H1 (cell line): Measurements from ENCODE around the gene PTPRD. TPM values are rescaled to one million over a fixed set of nuclear protein-coding genes. Genes with fewer than 3 reads are reported as not detected.

ENCODE experiments used
- CTCF ChIA-PET: fragments of 300-600 bp; sonication (Branson Sonifier 250); formaldehyde crosslinking; loops from one replicate; lab custom pipeline; 2021; ENCODE audit not compliant: partially characterized antibody; lab: Charles Lee
- POLR2A ChIA-PET: fragments of 300-600 bp; sonication (Branson Sonifier 250); formaldehyde crosslinking; loops from one replicate; lab custom pipeline; 2021; ENCODE audit warnings: inconsistent platforms; ENCODE audit not compliant: partially characterized antibody; lab: Charles Lee
- DNase-seq, 2 experiments: peaks; one replicate each; pipeline versions ENCODE4 v3.0.0 to v3.0.0-alpha.2; 2010 to 2022; ENCODE audit warnings: low spot score in 2 of 2, low read depth in 1 of 2, mixed read lengths in 1 of 2
- FAIRE-seq: peaks from 2 replicates; lab custom pipeline; 2011; peaks lifted over from hg19 to GRCh38; lab: Jason Lieb, UNC
- H2AFZ ChIP-seq: 2 replicates; pipeline ENCODE4 v1.8.1; 2012; ENCODE audit warnings: low read length, inconsistent platforms
- H2AK5ac ChIP-seq: 2 replicates; pipeline ENCODE4 v1.6.1; 2013; ENCODE audit warnings: low read depth, low read length
- H2BK120ac ChIP-seq: replicated peaks from 2 replicates; pipeline ENCODE3; 2013; ENCODE audit warnings: low read depth, low read length, inconsistent platforms
- H2BK12ac ChIP-seq: 2 replicates; pipeline ENCODE4 v1.6.1; 2013; ENCODE audit warnings: low read depth, low read length
- H2BK15ac ChIP-seq: 2 replicates; pipeline ENCODE4 v1.6.1; 2013; ENCODE audit warnings: low read length
- H2BK20ac ChIP-seq: 2 replicates; pipeline ENCODE4 v1.6.1; 2013; ENCODE audit warnings: low read length
- H2BK5ac ChIP-seq: 2 replicates; pipeline ENCODE4 v1.6.1; 2013; ENCODE audit warnings: low read depth, low read length
- H3K14ac ChIP-seq: 2 replicates; pipeline ENCODE4 v1.6.1; 2013; ENCODE audit warnings: inconsistent platforms; ENCODE audit not compliant: insufficient read length
- H3K18ac ChIP-seq: 2 replicates; pipeline ENCODE4 v1.6.1; 2013; ENCODE audit warnings: low read length; ENCODE audit errors: extremely low read depth
- H3K23ac ChIP-seq: 2 replicates; pipeline ENCODE4 v1.6.1; 2013; ENCODE audit warnings: inconsistent platforms; ENCODE audit not compliant: insufficient read length
- H3K23me2 ChIP-seq: 2 replicates; pipeline ENCODE4 v1.6.1; 2013; ENCODE audit warnings: low read depth, low read length
- H3K27ac ChIP-seq: 2 replicates; pipeline ENCODE4 v1.6.1; 2011; ENCODE audit warnings: low read depth, low read length, inconsistent platforms
- H3K27me3 ChIP-seq, 4 experiments: replicated peaks in 1 of 4; 1 replicate in 1 of 4; 2 replicates in 3 of 4; pipeline versions ENCODE4 v1.6.1 to v1.8.1; 2011 to 2013; ENCODE audit warnings: low read length in 3 of 4, mild to moderate bottlenecking in 3 of 4, inconsistent platforms in 2 of 4, mixed read lengths in 2 of 4, moderate library complexity in 1 of 4; ENCODE audit not compliant: control insufficient read depth in 3 of 4, insufficient read depth in 3 of 4; ENCODE audit errors: extremely low read depth in 1 of 4
- H3K36me3 ChIP-seq, 4 experiments: 2 replicates each; pipeline versions ENCODE4 v1.6.1 to v1.8.1; 2011 to 2013; ENCODE audit warnings: mild to moderate bottlenecking in 4 of 4, low read length in 3 of 4, moderate library complexity in 2 of 4, control low read depth in 1 of 4, inconsistent platforms in 1 of 4; ENCODE audit not compliant: insufficient read depth in 4 of 4, control insufficient read depth in 2 of 4
- H3K4ac ChIP-seq: replicated peaks from 2 replicates; pipeline ENCODE3; 2013; ENCODE audit warnings: low read length, low read depth, mixed read lengths, inconsistent platforms; ENCODE audit not compliant: insufficient read length
- H3K4me1 ChIP-seq, 4 experiments: replicated peaks in 1 of 4; 1 replicate in 1 of 4; 2 replicates in 3 of 4; pipeline versions ENCODE4 v1.6.1 to v1.8.1; 2011 to 2013; ENCODE audit warnings: low read length in 3 of 4, inconsistent platforms in 2 of 4, mixed read lengths in 1 of 4; ENCODE audit not compliant: insufficient read depth in 4 of 4, control insufficient read depth in 3 of 4
- H3K4me2 ChIP-seq, 2 experiments: 2 replicates each; pipeline versions ENCODE4 v1.6.1 to v1.8.1; 2011 to 2013; ENCODE audit warnings: low read depth in 2 of 2, low read length in 2 of 2, control low read depth in 1 of 2, inconsistent platforms in 1 of 2, mild to moderate bottlenecking in 1 of 2; ENCODE audit not compliant: insufficient read depth in 1 of 2
- H3K4me3 ChIP-seq, 4 experiments: fragments of 200-600, 300-600 bp in 1 of 4; sonication (generic), shearing (Covaris generic), sonication (Bioruptor Twin) in 1 of 4; 2 replicates each; pipeline versions ENCODE4 v1.5.1 to v1.8.1; 2011 to 2016; ENCODE audit warnings: low read length in 4 of 4, low read depth in 3 of 4, control low read depth in 2 of 4, inconsistent platforms in 2 of 4, mild to moderate bottlenecking in 2 of 4, mixed read lengths in 1 of 4, moderate library complexity in 1 of 4; ENCODE audit not compliant: insufficient read depth in 2 of 4; ENCODE audit errors: extremely low read depth in 1 of 4
- H3K56ac ChIP-seq: replicated peaks from 2 replicates; pipeline ENCODE3; 2013; ENCODE audit warnings: low read depth, mild to moderate bottlenecking, mixed read lengths, low read length, inconsistent platforms; ENCODE audit not compliant: insufficient read length
- H3K79me1 ChIP-seq: 2 replicates; pipeline ENCODE4 v1.6.1; 2013; ENCODE audit warnings: low read depth, low read length, control low read depth
- H3K79me2 ChIP-seq, 2 experiments: 2 replicates each; pipeline versions ENCODE4 v1.6.1 to v1.8.1; 2012 to 2013; ENCODE audit warnings: low read length in 2 of 2, mild to moderate bottlenecking in 2 of 2, inconsistent platforms in 1 of 2; ENCODE audit not compliant: insufficient read depth in 2 of 2, control insufficient read depth in 1 of 2
- H3K9ac ChIP-seq, 4 experiments: replicated peaks in 1 of 4; 1 replicate in 1 of 4; 2 replicates in 3 of 4; pipeline versions ENCODE4 v1.6.1 to v1.8.1; 2011 to 2013; ENCODE audit warnings: low read depth in 3 of 4, low read length in 3 of 4, control low read depth in 2 of 4, mild to moderate bottlenecking in 2 of 4, moderate library complexity in 2 of 4, inconsistent platforms in 1 of 4; ENCODE audit errors: extremely low read depth in 1 of 4
- H3K9me3 ChIP-seq, 2 experiments: 2 replicates each; pipeline versions ENCODE4 v1.6.1 to v1.8.1; 2012 to 2013; ENCODE audit warnings: mild to moderate bottlenecking in 2 of 2, moderate library complexity in 2 of 2, control low read depth in 1 of 2, inconsistent platforms in 1 of 2, low read depth in 1 of 2, low read length in 1 of 2, mixed read lengths in 1 of 2; ENCODE audit not compliant: insufficient read depth in 2 of 2
- H4K20me1 ChIP-seq, 2 experiments: replicated peaks in 1 of 2; 2 replicates each; pipeline versions ENCODE3 to v1.8.1; 2011 to 2013; ENCODE audit warnings: inconsistent platforms in 2 of 2, low read length in 2 of 2, mild to moderate bottlenecking in 1 of 2; ENCODE audit not compliant: insufficient read depth in 2 of 2, control insufficient read depth in 1 of 2
- H4K5ac ChIP-seq: 2 replicates; pipeline ENCODE4 v1.6.1; 2013; ENCODE audit warnings: low read length, low read depth, mixed read lengths, inconsistent platforms; ENCODE audit not compliant: insufficient read length
- H4K8ac ChIP-seq: 2 replicates; pipeline ENCODE4 v1.8.0; 2013; ENCODE audit warnings: mild to moderate bottlenecking, moderate library complexity, low read length, inconsistent platforms; ENCODE audit not compliant: insufficient read depth; ENCODE audit errors: extremely low read depth
- H4K91ac ChIP-seq: replicated peaks from 2 replicates; pipeline ENCODE3; 2013; ENCODE audit warnings: low read length, mixed read lengths, inconsistent platforms; ENCODE audit not compliant: insufficient read length
- BACH1 ChIP-seq: IDR thresholded peaks from 2 replicates; pipeline ENCODE4 v1.6.1; 2012; ENCODE audit warnings: low read length, improper control_type of control experiment
- BRCA1 ChIP-seq: IDR thresholded peaks from 2 replicates; pipeline ENCODE4 v1.6.1; 2012; ENCODE audit warnings: low read depth, low read length, improper control_type of control experiment
- CBX8 ChIP-seq: fragments of 300-800, 300-1000 bp; sonication (generic); IDR thresholded peaks from 2 replicates; pipeline ENCODE4 v1.7.1; 2016; ENCODE audit warnings: low read depth, low read length, borderline replicate concordance
- CREB1 ChIP-seq: IDR thresholded peaks from 2 replicates; pipeline ENCODE4 v1.6.1; 2012; ENCODE audit warnings: inconsistent platforms
- CTCF ChIP-seq, 3 experiments: IDR thresholded peaks; 1 replicate in 2 of 3; 2 replicates in 1 of 3; pipeline versions ENCODE4 v1.5.1 to v1.6.1; 2011; ENCODE audit warnings: low read length in 3 of 3, mild to moderate bottlenecking in 3 of 3, inconsistent platforms in 2 of 3, low read depth in 1 of 3, moderate library complexity in 1 of 3; ENCODE audit not compliant: insufficient read depth in 1 of 3; ENCODE audit errors: control extremely low read depth in 1 of 3
- JUN ChIP-seq: IDR thresholded peaks from 2 replicates; pipeline ENCODE4 v1.6.1; 2011; ENCODE audit warnings: low read depth, mild to moderate bottlenecking, improper control_type of control experiment, low read length
- PHF8 ChIP-seq: fragments of 200-600 bp; sonication (generic); conservative IDR thresholded peaks from 2 replicates; pipeline ENCODE4 v1.7.1; 2012; ENCODE audit warnings: low read depth, mild to moderate bottlenecking, inconsistent platforms, low read length, moderate library complexity
- RAD21 ChIP-seq, 2 experiments: IDR thresholded peaks in 1 of 2; conservative IDR thresholded peaks in 1 of 2; 2 replicates each; pipeline ENCODE4 v1.6.1; 2011; ENCODE audit warnings: low read depth in 2 of 2, low read length in 2 of 2, improper control_type of control experiment in 1 of 2, inconsistent platforms in 1 of 2, mild to moderate bottlenecking in 1 of 2, moderate library complexity in 1 of 2
- RNF2 ChIP-seq: fragments of 200-900, 300-1000 bp; sonication (generic); IDR thresholded peaks from 2 replicates; pipeline ENCODE4 v1.7.1; 2016; ENCODE audit warnings: borderline replicate concordance, low read depth, mild to moderate bottlenecking, antibody characterized with exemption, low read length; ENCODE audit not compliant: poor library complexity, severe bottlenecking; ENCODE audit errors: missing control alignments
- SP4 ChIP-seq: IDR thresholded peaks from 2 replicates; pipeline ENCODE4 v1.6.1; 2012; ENCODE audit warnings: low read length, inconsistent platforms
- SRF ChIP-seq: IDR thresholded peaks from 2 replicates; pipeline ENCODE4 v1.6.1; 2011; ENCODE audit warnings: mild to moderate bottlenecking, low read depth, low read length, moderate library complexity
- WGBS, 2 experiments: shearing (Covaris generic) in 1 of 2; methylation state at CpG; one replicate each; pipeline versions ENCODE4 v1.1.6 to v1.1.7; 2013 to 2015; ENCODE audit warnings: low lambda C conversion rate in 2 of 2, mixed read lengths in 2 of 2, inconsistent platforms in 1 of 2, low coverage in 1 of 2, missing lambda C conversion rate in 1 of 2; ENCODE audit not compliant: insufficient replicate concordance in 2 of 2, insufficient coverage in 1 of 2, insufficient read length in 1 of 2; ENCODE audit errors: extremely low coverage in 1 of 2, missing lambda C conversion rate in 1 of 2; 5-methylcytosine and 5-hydroxymethylcytosine counted together
- polyA plus RNA-seq, 7 experiments: library from polyadenylated mRNA; depleted of rRNA in 3 of 7; stranded (reverse) in 5 of 7; unstranded in 2 of 7; fragments of >200 nt in 5 of 7; fragments of 200-250 nt in 2 of 7; gene quantifications; 1 replicate in 5 of 7; 2 replicates in 1 of 7; 4 replicates in 1 of 7; pipeline versions ENCODE4 v1.2.1 to v1.2.3, GENCODE V29; 2011 to 2013; ENCODE audit warnings: missing spikeins in 2 of 7, mixed read lengths in 2 of 7
- total RNA-seq: library from RNA; stranded (reverse); fragmentation: NEBNext Ultra II Directional; extraction: Animal tissue kit (Norgen Biotek cat#: 25700); gene quantifications from 2 replicates; pipeline ENCODE4 v1.2.1, GENCODE V29; 2021

The PTPRD gene
- total and polyA plus RNA-seq, 2 of the 8 experiments (the other 6 are each of a cell fraction or from before 2014, with no cell fraction given) = 17.2 to 77.0 TPM

GRCh38 chr9:9914174-9914573 lies 698.6 kb downstream of the PTPRD start:
- H3K4ac ChIP-seq = no peak overlapping the region
- no peaks in the 10 kb centered on the region for H3K4me1 ChIP-seq
- no peak overlapping the region for H3K9ac ChIP-seq
- CTCF ChIA-PET = interaction anchor here (0.7 to 2.8 kb wide), 17 partner anchors 10 to 686 kb away, joined by 3 to 13 read pairs (median 4); no protein-coding TSS in a partner anchor
- H2BK5ac ChIP-seq = no peak overlapping the region
- H3K18ac ChIP-seq = no peak overlapping the region
- H3K79me1 ChIP-seq = no peaks in the 10 kb centered on the region
- no peak overlapping the region for H2BK15ac ChIP-seq
- no peak overlapping the region for H4K5ac ChIP-seq
- FAIRE-seq = no peak
- no peak overlapping the region for H3K27ac ChIP-seq
- no peaks in the 10 kb centered on the region for H3K23me2 ChIP-seq
- no peaks in the 10 kb centered on the region for H3K9me3 ChIP-seq
- H3K36me3 ChIP-seq = no peaks in the 10 kb centered on the region
- no peak overlapping the region for H3K4me2 ChIP-seq
- H3K79me2 ChIP-seq = no peaks in the 10 kb centered on the region
- 68% methylated on average over 3 of the region's 3 CpGs; no CpG with 5 or more reads in 1 of the 2 experiments for WGBS, 2 experiments
- H2BK12ac ChIP-seq = no peak overlapping the region
- H4K8ac ChIP-seq = peak overlapping the region; percentile 84
- H3K27me3 ChIP-seq = no peaks in the 10 kb centered on the region
- no peak overlapping the region for H2AK5ac ChIP-seq
- no peak overlapping the region for H3K4me3 ChIP-seq
- H4K91ac ChIP-seq = no peak overlapping the region
- H4K20me1 ChIP-seq = no peaks in the 10 kb centered on the region
- H2BK20ac ChIP-seq = no peak overlapping the region
- H3K14ac ChIP-seq = no peak overlapping the region
- DNase-seq = no peak
- H3K23ac ChIP-seq = no peak overlapping the region
- no peak overlapping the region for H3K56ac ChIP-seq
- no peak overlapping the region for H2BK120ac ChIP-seq
- peak overlapping the region; percentile 92 for H2AFZ ChIP-seq
- POLR2A ChIA-PET = interaction anchor here (0.6 kb wide), 1 partner anchor 1056 kb away, joined by 3 read pairs; no protein-coding TSS in a partner anchor
- TF ChIP-seq RAD21 (IDR thresholded peaks at IDR 0.05 in 1 of 2, conservative IDR thresholded peaks at IDR 0.05 in 1 of 2; ENCODE audit: low read depth in 2 of 2, low read length in 2 of 2) (peak; percentile 4 to 15; a peak in 1 of 4 replicates), BACH1 (no peak), BRCA1 (no peak), CBX8 (no peak), CTCF (IDR thresholded peaks at IDR 0.05; ENCODE audit: control extremely low read depth in 1 of 3, insufficient read depth in 1 of 3, low read depth in 1 of 3, low read length in 3 of 3) (peak; percentile 45 to 79 (median 64)), PHF8 (no peak), SP4 (no peak), RNF2 (no peak), CREB1 (no peak), JUN (no peak), SRF (no peak)
